Liver (tissue), 3 donors: ENCODE measurements around the gene ATP6V1F.

Experiments used
- ATF3 ChIP-seq: IDR thresholded peaks from 2 replicates; pipeline ENCODE4 v1.6.1; 2016; ENCODE audit warnings: antibody characterized with exemption
- CTCF ChIP-seq: fragments of 150-350 bp; IDR thresholded peaks from 2 replicates; pipeline ENCODE4 v1.5.1; 2017; ENCODE audit warnings: improper control_type of control experiment, low read depth, low read length; ENCODE audit not compliant: missing input control
- EGR1 ChIP-seq, 2 donors: IDR thresholded peaks; 2 replicates each; pipeline ENCODE4 v1.6.1; 2016 to 2018; ENCODE audit warnings: antibody characterized with exemption in 2 of 2, low read depth in 2 of 2
- FOXA1 ChIP-seq: IDR thresholded peaks from 2 replicates; pipeline ENCODE4 v1.6.1; 2016; ENCODE audit warnings: antibody characterized with exemption
- FOXA2 ChIP-seq: IDR thresholded peaks from 2 replicates; pipeline ENCODE4 v1.6.1; 2016; ENCODE audit warnings: antibody characterized with exemption
- GABPA ChIP-seq, 2 donors: IDR thresholded peaks in 1 of 2; conservative IDR thresholded peaks in 1 of 2; 2 replicates each; pipeline ENCODE4 v1.6.1; 2016; ENCODE audit warnings: antibody characterized with exemption in 2 of 2, mild to moderate bottlenecking in 1 of 2, moderate library complexity in 1 of 2
- JUND ChIP-seq, 2 donors: IDR thresholded peaks; 2 replicates each; pipeline ENCODE4 v1.6.1; 2016; ENCODE audit warnings: antibody characterized with exemption in 2 of 2
- MAX ChIP-seq: IDR thresholded peaks from 2 replicates; pipeline ENCODE4 v1.6.1; 2016; ENCODE audit warnings: antibody characterized with exemption
- RAD21 ChIP-seq, 2 donors: IDR thresholded peaks; 2 replicates each; pipeline ENCODE4 v1.6.1; 2016; ENCODE audit warnings: antibody characterized with exemption in 2 of 2, mild to moderate bottlenecking in 2 of 2
- REST ChIP-seq: IDR thresholded peaks from 2 replicates; pipeline ENCODE4 v1.6.1; 2016; ENCODE audit warnings: antibody characterized with exemption, mild to moderate bottlenecking
- RXRA ChIP-seq, 2 donors: IDR thresholded peaks; 2 replicates each; pipeline ENCODE4 v1.6.1; 2017 to 2018; ENCODE audit warnings: antibody characterized with exemption in 2 of 2, mild to moderate bottlenecking in 1 of 2
- SP1 ChIP-seq: IDR thresholded peaks from 2 replicates; pipeline ENCODE4 v1.6.1; 2018; ENCODE audit warnings: antibody characterized with exemption, mild to moderate bottlenecking
- TAF1 ChIP-seq: conservative IDR thresholded peaks from 2 replicates; pipeline ENCODE4 v1.6.1; 2016; ENCODE audit warnings: antibody characterized with exemption, mild to moderate bottlenecking
- YY1 ChIP-seq: IDR thresholded peaks from 2 replicates; pipeline ENCODE4 v1.6.1; 2016; ENCODE audit warnings: antibody characterized with exemption, mild to moderate bottlenecking
- donor health status: healthy.
- donor health status: healthy.

- TF ChIP-seq CTCF (no peak), MAX (no peak), RAD21 (IDR thresholded peaks at IDR 0.05) (no peak), FOXA1 (no peak), YY1 (no peak), EGR1 (IDR thresholded peaks at IDR 0.05; ENCODE audit: low read depth in 2 of 2) (no peak), JUND (IDR thresholded peaks at IDR 0.05) (no peak), ATF3 (no peak), TAF1 (no peak), GABPA (IDR thresholded peaks at IDR 0.05 in 1 of 2, conservative IDR thresholded peaks at IDR 0.05 in 1 of 2) (no peak), FOXA2 (no peak), REST (no peak), RXRA (IDR thresholded peaks at IDR 0.05) (no peak), SP1 (no peak)
Measured at GRCh38 chr7:128842674-128843641, 19.7 kb upstream of the ATP6V1F start.
